Stimulated activated naive CD4-positive, alpha-beta T cell treated with Interleukin-2 at 50 U/mL for 16 hours (primary cell): ENCODE measurements around the gene PPIB.

Experiments used
- DNase-seq: peaks from one replicate; lab custom pipeline; 2025; lab: John Stamatoyannopoulos, UW

PPIB gene

DNA sequence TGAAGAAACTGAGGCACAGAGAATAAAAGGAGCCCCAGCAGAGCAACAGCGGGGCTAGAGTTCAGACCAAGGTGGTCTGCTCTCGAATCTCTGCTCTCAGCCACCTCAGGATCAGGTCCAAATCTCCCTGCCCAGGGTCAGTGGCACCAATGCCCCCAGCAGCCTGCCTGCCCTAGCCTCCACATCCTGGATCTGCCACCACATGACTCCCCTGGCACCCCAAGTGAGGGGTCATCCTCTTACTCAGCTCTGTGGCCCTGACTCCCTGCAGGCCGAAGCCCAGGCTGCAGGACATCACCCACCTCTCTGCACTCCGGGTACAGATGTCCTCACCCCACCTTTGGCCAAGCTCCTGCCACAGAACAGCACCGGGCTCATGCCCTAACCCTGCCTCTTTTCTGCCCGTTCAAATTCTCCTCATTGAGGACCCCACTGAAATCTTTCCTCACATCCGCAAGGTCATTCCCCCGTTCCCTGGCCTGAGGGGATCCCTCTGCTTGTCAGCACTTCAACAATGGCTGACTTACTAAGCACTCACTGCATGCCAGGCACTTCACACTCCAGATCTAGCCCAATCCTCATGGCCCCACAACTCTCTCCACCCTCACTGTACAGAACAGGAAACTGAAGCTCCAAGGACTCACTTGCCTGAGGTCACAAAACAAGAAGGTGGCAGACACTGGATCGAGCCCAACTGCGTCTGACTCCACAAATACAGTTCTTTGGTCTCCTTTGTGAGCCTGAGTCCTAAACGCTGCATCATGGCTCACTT lies 4.3 kb downstream of the PPIB start:
- DNase-seq = no peak

DNA sequence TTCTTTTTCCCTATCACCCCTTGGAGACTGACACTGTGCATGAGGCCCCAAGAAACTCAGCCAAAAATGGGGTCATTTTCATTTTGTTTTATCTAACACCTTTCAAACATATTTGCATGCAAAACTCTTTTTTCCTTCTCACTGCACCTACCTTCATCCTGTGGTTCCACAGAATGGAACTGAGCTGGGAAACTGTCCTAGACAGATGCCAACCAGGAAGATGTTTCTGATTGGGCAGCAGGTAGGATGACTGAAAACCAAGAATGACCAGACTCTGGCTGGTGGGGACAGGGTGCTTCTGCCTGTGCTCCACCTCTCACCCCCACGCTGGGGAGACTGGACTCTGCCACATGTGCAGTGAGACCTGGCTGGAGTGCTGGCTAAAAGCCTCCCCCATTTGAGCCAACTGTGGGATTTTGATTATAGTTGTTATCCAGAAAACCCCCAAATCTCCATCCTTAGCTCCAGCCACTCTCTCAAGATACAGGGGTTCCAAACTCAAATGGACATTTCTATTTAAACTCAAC lies 5.2 kb downstream of the PPIB start:
- DNase-seq = no peak

DNA sequence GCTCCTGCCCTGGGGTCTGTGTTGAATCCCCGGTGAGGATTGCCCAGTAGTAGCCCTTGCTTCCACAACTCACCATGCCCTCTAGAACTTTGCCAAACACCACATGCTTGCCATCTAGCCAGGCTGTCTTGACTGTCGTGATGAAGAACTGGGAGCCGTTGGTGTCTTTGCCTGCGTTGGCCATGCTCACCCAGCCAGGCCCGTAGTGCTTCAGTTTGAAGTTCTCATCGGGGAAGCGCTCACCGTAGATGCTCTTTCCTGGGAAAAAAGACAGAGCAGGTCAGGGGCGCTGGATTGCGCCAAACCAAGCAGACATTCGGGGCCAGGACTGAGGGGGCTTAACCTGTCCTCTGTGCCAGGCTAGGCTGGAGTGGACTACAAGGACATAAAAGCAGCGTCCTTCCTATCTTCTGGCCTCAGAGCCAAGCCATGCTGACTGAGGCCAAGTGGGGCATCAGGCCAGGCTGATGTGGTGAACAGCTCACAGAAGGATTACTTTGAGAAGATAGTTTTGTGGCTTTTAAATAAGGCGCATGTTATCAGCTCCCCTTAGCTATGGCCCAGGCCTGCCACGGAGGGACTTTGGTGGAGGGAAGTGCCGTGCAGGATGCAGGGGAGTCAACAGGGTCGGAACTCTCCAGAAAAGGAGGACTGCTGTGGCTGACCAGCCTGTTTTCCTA lies 6.0 kb downstream of the PPIB start:
- DNase-seq = no peak

DNA sequence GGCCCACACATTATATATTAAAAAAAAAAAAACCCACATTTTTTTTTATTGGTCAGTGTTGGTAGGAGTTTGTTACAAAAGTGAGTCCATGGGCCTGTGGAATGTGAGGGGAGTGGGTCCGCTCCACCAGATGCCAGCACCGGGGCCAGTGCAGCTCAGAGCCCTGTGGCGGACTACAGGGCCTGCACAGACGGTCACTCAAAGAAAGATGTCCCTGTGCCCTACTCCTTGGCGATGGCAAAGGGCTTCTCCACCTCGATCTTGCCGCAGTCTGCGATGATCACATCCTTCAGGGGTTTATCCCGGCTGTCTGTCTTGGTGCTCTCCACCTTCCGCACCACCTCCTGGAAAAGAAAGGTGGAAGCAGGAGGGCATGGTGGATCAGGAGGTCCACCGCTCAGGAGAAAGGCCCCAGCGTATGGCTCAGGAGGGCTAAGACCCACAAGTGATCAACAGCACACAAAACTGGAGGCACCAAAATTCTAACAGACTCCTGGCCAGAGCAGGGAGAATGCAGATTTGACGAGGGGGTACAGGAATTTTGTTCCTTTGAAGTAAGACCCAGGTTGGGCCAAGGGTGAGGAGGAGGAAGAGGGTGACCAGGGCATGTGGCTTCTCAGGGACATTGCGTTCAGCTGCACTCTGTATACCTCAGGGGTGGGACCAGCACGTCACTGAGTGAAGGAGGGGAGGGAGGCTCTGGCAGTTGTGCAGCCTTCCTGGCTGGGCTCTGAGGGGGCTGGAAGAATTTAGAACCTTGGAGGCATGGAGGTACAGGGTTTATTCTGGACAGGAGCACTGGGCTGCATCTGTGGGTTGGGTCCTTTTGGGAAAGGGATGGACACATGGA lies 6.8 kb downstream of the PPIB start:
- no peak for DNase-seq

DNA sequence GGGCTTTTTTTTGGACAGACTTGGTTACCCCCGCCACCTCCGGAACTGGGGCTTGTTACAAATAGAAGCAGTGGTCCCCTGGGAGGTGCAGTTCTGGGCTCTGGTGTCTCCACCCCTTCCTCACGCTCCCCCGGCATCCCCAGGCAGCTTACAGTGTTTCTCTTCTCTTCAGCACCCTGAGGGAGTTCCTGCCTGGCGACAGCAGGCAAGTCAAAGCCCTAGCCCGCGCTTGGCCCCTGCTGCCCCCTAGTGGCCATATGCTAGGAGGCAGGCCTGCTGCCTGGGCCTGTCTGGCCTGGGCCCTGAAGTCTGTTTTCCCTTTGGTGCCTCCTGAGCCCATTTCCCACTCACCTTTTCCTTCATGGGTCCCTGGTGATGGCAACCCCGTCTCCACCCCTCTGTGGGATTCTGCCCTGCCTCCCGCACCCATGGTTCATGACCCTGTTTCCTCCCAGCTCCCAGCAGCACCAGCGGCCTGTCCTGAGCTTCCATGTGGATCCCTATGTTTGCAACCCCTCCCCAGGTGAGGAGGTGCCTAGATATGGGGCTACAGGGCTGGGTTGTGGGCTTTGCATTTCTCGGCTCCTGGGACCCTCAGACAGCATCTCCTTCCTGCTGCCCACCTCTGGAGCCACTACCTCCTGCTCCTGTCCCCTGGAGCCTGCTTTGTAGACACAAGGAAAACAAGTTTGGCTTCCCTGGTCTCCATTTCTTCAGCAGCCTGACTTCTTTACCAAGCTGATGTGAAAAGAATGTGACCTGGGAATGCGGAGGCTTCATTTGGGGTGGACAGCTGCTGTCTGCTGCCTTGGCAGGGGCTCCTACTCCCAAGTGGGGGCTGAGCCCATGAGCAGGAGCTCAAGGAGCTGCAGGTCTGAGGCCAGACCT lies 9.1 kb downstream of the PPIB start:
- peak; percentile 83 for DNase-seq

DNA sequence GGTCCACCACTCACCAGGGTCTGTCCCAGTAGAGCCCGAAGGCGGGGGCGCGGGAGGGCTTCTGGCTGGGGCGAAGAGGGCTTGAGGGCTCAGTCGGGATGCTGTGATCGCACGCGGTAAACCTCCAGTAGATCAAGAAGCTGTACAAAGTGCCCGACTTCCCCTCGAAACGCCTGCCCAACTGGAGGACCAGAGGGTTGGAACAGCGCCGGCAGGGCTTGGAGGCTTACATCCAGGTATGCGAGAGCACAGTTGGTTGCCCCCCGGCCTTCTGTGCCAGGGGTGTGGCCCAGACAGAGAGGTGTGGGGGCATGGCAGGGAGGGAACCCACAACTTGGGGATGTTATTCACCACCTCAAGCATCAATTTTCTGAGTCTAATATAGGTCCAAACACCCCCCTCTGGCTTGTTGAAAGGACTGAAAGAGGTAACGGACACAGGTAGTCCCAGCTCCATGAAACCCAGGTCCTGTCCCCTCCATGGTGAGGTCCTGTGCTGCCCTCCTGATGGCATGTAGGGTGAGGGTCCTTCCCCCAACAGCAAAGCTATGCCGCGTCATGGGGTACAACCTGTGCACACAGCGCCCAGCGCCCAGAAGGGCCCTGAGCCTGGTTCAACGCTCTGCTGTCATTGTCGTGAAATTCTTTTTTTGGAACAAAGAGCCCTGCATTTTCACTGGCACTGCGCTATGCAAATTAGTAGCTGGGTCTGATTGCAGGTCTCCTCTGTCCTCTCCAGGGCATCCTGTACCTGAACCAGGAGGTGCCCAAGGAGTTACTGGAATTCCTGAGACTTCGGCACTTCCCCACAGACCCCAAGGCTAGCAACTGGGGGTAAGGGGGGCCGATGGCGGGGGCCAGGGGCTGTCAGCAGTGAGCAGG lies 10.1 kb downstream of the PPIB start:
- no peak for DNase-seq

DNA sequence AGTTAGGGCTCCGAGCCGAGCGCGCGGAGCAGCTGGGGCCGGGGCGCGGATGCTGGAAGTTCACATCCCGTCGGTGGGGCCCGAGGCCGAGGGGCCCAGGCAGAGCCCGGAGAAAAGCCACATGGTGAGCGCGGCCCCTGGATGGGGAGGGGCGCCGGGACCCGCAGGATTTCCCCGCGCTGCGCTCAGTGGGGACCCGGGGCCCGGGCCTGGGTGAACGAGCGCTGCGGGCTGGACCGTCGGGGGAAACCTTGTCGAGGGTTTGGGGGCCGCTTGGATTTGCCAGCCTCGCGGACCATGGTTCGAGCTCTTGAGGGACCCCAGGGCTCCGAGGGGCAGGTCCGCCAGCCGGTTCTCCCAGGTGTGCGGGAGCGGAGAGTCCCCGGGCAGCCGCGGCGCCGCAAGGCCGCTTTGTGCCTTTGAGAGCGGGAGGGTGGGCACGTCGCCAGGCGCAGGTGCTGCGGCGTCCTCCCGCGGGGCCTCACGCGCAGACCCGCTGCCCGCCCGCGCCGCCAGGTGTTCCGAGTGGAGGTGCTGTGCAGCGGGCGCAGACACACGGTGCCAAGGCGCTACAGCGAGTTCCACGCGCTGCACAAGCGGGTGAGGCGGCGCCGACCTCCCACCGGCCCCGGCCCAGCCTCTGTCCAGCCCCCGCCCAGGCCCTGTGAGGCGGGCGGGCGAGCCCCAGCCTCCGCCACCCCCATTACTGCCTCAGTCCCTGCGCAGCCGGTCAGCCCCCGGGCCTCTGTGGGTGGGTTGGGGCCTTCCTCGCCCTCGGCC lies 10.9 kb downstream of the PPIB start, which contains the start of gene SNX22:
Gene SNX22 (plus strand): TSS at position 5 of the 780 bp plus-strand sequence. CDS start 45 bp downstream, at position 50.
- DNase-seq = peak; percentile 13

DNA sequence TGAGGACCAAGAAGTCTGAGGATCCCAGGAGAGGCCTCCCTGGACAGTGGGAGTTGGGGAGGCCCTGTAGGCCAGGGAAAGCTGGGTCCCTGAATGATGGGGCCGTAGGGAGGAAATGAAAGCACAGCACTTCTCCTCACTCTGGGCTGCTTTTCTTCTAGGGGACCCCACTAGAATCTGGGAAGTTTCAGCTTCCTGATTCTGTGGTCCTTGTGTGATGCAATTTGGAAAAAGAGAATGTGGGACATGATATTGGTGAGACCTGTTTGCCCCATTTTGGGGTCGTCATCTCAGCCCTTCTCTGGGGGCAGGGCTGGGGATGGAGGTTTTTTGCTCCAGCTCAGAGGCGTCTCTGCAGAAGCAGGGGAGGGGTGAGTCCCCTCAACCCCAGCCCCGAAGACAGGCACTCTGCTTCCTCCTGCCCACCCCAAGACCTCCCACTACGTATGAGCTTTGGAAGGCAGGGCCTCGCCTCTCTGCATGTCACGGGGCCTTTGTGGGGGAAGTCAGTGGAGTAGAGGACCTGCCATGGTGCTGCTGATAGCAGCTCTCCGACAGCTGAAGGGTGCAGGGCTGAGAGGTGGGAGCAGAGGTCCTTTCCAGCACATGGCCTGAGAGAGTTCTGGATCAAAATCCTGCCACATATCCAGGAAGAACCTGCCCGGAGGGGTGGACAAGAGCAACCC lies 12.8 kb downstream of the PPIB start:
- no peak for DNase-seq

DNA sequence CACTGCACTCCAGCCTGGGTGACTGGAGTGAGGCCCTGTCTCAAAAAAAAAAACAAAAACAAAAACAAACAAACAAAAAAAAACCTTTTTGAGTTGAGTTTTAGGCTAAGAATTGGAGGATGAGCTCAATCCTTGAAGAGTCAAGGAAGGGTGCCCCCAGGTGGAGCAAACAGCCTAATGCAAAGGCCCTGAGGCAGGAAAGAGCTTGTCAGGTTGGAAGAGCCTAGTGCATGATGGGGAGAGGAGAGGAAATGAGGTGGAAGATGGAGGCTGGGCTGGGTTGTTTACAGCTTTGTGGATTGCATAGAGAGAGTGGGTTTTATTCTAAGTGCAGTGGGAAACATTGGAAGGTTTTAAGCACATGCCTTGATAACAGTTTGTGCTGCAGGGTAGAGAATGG lies 13.4 kb downstream of the PPIB start:
- no peak for DNase-seq

DNA sequence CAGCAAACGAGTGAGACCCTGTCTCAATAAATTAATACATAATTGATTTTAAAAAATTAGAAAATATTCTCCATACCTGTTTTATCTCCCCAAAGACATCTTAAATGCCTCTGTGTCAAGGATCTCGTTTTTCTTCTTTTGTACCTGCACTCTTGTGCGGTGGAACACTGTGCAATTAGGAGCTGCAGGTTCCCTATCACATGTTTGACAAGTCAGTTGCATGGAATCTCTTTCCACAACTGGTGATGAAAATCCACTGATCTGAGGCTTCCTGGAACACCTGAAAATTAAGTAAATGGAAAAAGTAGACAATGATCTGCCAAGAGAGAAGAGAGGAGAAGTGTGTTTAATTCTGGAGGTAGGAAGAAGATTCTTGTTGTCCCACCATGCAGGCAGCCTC lies 14.2 kb downstream of the PPIB start:
- no peak for DNase-seq

DNA sequence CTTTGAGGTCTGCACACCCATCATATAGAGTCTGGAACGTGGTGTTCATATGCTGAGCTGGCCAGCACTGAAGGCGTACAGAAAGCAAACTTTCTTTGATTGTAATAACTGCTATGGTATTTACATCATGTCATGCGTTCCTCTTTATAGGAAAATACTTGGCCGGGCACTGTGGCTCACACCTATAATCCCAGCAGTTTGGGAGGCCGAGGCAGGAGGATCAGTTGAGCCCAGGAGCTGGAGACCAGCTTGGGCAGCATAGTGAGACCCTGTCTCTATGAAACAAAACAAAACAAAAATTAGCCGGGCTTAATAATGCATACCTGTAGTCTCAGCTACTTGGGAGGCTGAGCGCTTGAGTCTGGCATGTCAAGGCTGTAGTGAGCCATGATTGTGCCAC lies 14.7 kb downstream of the PPIB start:
- DNase-seq = no peak

DNA sequence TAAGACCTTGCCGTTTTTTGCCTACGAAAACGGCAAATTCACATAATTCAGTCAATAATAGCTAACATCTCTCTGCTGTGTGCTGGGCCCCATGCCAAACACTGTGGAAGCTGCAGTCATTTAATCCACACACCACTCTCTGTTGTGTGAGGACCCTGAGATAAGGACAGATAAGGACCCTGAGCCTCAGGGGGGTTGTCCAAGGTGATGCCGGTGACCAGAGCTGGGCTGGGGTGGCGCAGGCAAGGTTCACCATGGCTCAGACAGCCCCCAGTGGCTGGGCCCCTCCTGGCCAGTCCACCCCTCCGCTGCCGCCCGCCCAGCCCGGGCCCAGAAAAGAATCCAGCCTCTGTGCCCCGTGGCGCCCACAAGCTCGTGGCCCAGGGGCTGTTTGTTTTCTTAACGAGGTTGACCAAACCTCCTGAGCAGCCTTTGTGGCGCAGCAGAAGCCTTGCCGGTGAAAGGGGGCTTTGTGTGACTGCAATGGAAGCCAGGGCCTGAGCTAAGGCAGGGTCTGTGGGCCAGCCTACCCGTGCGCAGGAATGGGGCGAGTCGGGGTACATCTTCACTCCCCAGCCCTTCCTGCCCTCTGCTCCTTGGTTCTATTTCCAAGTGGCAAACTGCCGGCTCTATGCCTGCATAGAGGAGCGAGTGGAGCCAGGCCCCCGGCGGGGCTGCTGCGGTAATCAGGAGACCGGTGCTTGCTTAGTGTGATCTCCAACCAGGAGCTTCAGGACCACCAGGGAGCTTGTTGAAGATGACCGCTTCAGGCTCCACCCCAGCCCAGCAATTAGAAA lies 15.7 kb downstream of the PPIB start:
- no peak for DNase-seq

DNA sequence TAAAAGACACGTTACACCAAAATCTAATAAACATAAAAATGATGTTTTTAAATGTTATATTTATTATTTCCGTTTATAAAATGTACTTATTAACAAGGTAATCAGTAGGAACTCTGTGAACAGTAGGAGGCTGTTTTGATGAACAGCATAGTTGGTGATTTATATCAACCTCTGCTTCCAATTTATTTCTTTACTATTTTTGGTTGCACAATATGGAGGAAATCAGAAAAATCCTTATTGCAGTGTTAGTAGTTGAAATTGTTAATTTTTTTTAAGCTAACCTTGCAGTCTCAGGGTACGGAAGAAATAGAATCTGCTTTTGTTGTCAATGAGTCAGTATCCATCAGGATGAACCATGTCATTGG lies 16.3 kb downstream of the PPIB start:
- DNase-seq = no peak

DNA sequence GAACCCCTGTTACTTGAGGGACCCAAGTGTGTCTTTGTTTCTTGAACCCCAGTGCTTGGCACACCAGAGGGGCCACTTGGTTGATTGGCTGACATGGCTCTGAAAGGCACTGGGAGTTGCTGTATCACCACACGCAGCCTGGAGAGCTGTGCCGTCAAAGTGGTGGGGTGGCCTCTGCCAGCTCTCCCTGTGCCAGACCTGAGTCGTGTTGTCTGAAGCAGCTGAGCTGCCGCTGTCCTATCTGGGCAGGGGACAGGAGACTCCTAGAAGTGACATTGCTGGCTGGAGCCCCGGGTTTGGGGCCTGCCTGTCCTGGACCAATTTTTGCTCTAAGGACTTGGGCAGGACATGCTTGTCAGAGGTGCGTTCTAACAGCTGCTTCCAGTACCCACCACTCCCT lies 16.8 kb downstream of the PPIB start:
- DNase-seq = no peak

DNA sequence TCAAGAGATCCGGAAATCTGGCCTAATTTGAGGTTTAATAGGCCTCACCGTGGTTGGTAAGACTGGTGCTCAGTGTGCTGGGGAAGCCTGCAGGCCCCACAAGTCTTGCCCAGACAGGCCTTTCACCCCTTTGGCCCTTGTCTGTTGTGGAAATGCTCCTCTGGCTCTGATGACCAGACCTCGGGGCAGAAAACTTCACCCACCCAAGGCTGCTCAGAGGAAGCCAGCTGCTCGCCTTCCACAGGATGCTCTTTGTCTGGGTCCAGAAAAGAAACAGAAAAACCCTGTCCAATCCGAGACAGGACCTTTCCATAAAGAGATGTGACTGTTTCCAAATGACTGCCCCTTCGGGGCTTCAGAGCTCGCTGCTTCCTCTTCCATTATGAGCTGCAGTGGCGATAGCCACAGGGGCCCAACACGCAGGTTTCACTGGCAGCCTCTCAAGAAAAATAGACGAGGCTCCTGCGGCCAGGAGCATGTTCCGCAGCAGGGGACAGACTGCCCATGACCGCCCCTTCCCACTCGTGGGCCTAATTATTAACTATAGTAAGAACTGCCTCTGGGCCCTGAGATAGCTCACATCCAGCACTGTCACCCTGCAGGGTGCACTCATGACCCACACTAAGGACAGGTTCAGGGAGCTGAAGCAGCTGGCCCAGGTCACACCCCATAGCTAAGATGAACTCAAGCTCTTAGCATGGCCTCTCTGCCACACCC lies 18.1 kb downstream of the PPIB start:
- DNase-seq = no peak

DNA sequence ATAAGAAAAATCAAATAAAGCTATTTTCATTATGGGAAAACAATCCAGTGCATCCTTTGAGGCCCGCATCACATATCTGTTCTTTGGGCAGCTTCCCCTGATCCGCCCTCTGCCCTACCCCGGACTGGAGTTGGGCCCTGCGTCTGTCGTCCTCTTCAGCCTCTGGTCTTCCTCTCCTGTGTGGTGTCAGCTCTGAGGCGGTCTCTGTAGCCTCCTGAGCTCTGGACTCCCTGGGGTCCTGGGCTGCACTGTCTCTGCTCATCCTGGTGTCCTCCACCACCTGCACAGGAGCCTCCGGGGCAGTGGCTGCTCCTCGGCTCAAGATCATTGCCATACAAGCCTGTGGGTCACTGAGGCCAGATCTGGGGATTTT lies 18.6 kb downstream of the PPIB start:
- DNase-seq = no peak

DNA sequence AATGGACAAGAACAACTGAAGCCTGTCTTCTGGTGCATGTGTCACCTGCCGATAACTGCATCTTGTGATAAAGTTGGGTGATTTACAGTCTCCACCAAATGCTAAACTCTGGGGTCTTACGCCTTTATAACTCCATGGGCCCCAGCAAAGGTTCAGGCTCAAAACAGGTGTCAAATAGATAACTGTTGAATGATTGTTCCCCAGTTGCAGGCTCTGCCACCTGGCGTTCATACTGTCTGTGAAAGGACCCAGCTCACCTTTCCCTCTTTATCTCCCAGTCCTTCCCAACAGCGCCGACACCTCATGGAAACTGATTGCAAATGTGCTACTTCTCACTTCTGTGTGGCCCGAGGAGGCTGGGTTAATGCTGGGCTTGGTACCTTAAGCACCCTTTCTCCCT lies 19.5 kb downstream of the PPIB start:
- DNase-seq = no peak
